K562 (cell line): ENCODE results near the gene INHBE. TPM values are rescaled to one million over a fixed set of nuclear protein-coding genes. Genes with fewer than 3 reads are reported as not detected.
A peak's percentile ranks its signal among the peaks of the same experiment; 100 is the strongest.

Experiments used
- ARID1B ChIP-seq: fragments of 450-650 bp; IDR thresholded peaks from 2 replicates; pipeline ENCODE4 v1.6.1; 2016; ENCODE audit warnings: antibody characterized with exemption, mild to moderate bottlenecking, inconsistent platforms
- CREB1 ChIP-seq, 2 experiments: sonication (generic) in 1 of 2; formaldehyde crosslinking in 1 of 2; IDR thresholded peaks; 2 replicates each; pipeline versions ENCODE4 v1.6.1 to v1.8.0; 2012 to 2022; ENCODE audit warnings: inconsistent platforms in 1 of 2, mild to moderate bottlenecking in 1 of 2, missing genetic modification reagents in 1 of 2, moderate library complexity in 1 of 2
- HDGF ChIP-seq: fragments of 450-650 bp; IDR thresholded peaks from 2 replicates; pipeline ENCODE4 v1.6.1; 2016
- HLTF ChIP-seq: fragments of 450-650 bp; IDR thresholded peaks from 2 replicates; pipeline ENCODE4 v1.6.1; 2016
- RBBP5 ChIP-seq: fragments of 200-600 bp; sonication (generic); IDR thresholded peaks from 2 replicates; pipeline ENCODE4 v1.6.1; 2012; ENCODE audit warnings: borderline replicate concordance, mild to moderate bottlenecking, low read length, control low read depth, inconsistent platforms; ENCODE audit not compliant: insufficient read depth, poor library complexity, severe bottlenecking
- SMC3 ChIP-seq: conservative IDR thresholded peaks from 2 replicates; pipeline ENCODE4 v1.6.1; 2011; ENCODE audit warnings: low read depth, low read length, improper control_type of control experiment; ENCODE audit not compliant: insufficient read depth
- SPI1 ChIP-seq: IDR thresholded peaks from 2 replicates; pipeline ENCODE4 v1.6.1; 2011; ENCODE audit warnings: low read depth, low read length, control low read depth, borderline replicate concordance
- USF1 ChIP-seq: sonication (generic); formaldehyde crosslinking; IDR thresholded peaks from 2 replicates; pipeline ENCODE4 v1.9.0; 2022; ENCODE audit warnings: mild to moderate bottlenecking, missing genetic modification reagents
- ZBTB17 ChIP-seq: fragments of 450-650 bp; formaldehyde crosslinking; IDR thresholded peaks from 2 replicates; pipeline ENCODE4 v1.4.0; 2020; ENCODE audit warnings: mild to moderate bottlenecking
- ZNF583 ChIP-seq: fragments of 250-450 bp; sonication (Bioruptor Pico); IDR thresholded peaks from 2 replicates; pipeline ENCODE4 v1.4.0; 2020
- polyA plus RNA-seq, 8 experiments: library from polyadenylated mRNA; depleted of rRNA in 4 of 8; stranded (reverse) in 5 of 8; unstranded in 3 of 8; fragments of >200 nt; fragmentation: Nextera tagmentation in 2 of 8; fragmentation: Illumina TruSeq in 1 of 8; extraction: Ambion mirVana in 2 of 8; extraction: Trizol in 1 of 8; gene quantifications; 2 replicates each; pipeline versions ENCODE4 v1.2.1 to v1.2.3, GENCODE V29; 2011 to 2014; ENCODE audit warnings: inconsistent platforms in 1 of 8, missing spikeins in 1 of 8
- total RNA-seq, 7 experiments: library from RNA; depleted of rRNA in 6 of 7; stranded (reverse); fragments of >200 nt in 6 of 7; fragmentation: Illumina TruSeq in 2 of 7; extraction: Trizol in 2 of 7; gene quantifications; 2 replicates each; pipeline versions ENCODE4 v1.2.1 to v1.2.3, GENCODE V29; 2011 to 2021; ENCODE audit warnings: low replicate concordance in 1 of 7
- TF ChIP-seq, protein P1 (sequence below), 2 experiments: fragments of 450-650 bp in 1 of 2; sonication (generic) in 1 of 2; formaldehyde crosslinking in 1 of 2; IDR thresholded peaks in 1 of 2; conservative IDR thresholded peaks in 1 of 2; 2 replicates each; pipeline versions ENCODE4 v1.6.1 to v1.8.1; 2016 to 2023; ENCODE audit warnings: mild to moderate bottlenecking in 2 of 2, moderate library complexity in 2 of 2, inconsistent platforms in 1 of 2, missing genetic modification reagents in 1 of 2
- TF ChIP-seq, protein P2 (sequence below): fragments of 450-650 bp; IDR thresholded peaks from 2 replicates; pipeline ENCODE4 v1.6.1; 2017; ENCODE audit warnings: antibody characterized with exemption
- TF ChIP-seq, protein P3 (sequence below): sonication (generic); formaldehyde crosslinking; IDR thresholded peaks from 2 replicates; pipeline ENCODE4 v1.8.0; 2022; ENCODE audit warnings: missing genetic modification reagents, mild to moderate bottlenecking, moderate library complexity, borderline replicate concordance
- TF ChIP-seq, protein P4 (sequence below), 2 experiments: IDR thresholded peaks; 2 replicates each; pipeline ENCODE4 v1.6.1; 2012; ENCODE audit warnings: improper control_type of control experiment in 2 of 2, low read depth in 2 of 2, low read length in 2 of 2, borderline replicate concordance in 1 of 2
- TF ChIP-seq, protein P5 (sequence below): fragments of 450-650 bp; IDR thresholded peaks from 2 replicates; pipeline ENCODE4 v1.6.1; 2016; ENCODE audit warnings: antibody characterized with exemption

INHBE gene
- total and polyA plus RNA-seq, 9 of the 15 experiments (the other 6 are each of a cell fraction or from before 2014, with no cell fraction given), result 0.94 to 9.9 (median 7.3) TPM

- TF ChIP-seq RBBP5 (peak; percentile 25), HDGF (0 out of 2 replicates have a peak, but pooled peaks have one; percentile 26), SMC3 (no peak), CREB1 (IDR thresholded peaks at IDR 0.05) (no peak), CREB1 (CRISPR knock-in tag; IDR thresholded peaks at IDR 0.05) (no peak), ZNF583 (CRISPR knock-in tag) (no peak), SPI1 (peak; percentile 76), ZBTB17 (CRISPR knock-in tag) (0 out of 2 replicates have a peak, but pooled peaks have one; percentile 63), USF1 (CRISPR knock-in tag) (no peak), HLTF (no peak), ARID1B (peak; percentile 40; the same call in 1 of the 2 replicates)
- TF ChIP-seq, protein P1, sequence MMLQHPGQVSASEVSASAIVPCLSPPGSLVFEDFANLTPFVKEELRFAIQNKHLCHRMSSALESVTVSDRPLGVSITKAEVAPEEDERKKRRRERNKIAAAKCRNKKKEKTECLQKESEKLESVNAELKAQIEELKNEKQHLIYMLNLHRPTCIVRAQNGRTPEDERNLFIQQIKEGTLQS (IDR thresholded peaks at IDR 0.05), result peak; percentile 44; the same call in 1 of the 2 replicates
- TF ChIP-seq, protein P1 (CRISPR knock-in tag; conservative IDR thresholded peaks at IDR 0.05), result no peak
- TF ChIP-seq, protein P2, sequence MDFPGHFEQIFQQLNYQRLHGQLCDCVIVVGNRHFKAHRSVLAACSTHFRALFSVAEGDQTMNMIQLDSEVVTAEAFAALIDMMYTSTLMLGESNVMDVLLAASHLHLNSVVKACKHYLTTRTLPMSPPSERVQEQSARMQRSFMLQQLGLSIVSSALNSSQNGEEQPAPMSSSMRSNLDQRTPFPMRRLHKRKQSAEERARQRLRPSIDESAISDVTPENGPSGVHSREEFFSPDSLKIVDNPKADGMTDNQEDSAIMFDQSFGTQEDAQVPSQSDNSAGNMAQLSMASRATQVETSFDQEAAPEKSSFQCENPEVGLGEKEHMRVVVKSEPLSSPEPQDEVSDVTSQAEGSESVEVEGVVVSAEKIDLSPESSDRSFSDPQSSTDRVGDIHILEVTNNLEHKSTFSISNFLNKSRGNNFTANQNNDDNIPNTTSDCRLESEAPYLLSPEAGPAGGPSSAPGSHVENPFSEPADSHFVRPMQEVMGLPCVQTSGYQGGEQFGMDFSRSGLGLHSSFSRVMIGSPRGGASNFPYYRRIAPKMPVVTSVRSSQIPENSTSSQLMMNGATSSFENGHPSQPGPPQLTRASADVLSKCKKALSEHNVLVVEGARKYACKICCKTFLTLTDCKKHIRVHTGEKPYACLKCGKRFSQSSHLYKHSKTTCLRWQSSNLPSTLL, result peak; percentile 76; the same call in 1 of the 2 replicates
- TF ChIP-seq, protein P3, sequence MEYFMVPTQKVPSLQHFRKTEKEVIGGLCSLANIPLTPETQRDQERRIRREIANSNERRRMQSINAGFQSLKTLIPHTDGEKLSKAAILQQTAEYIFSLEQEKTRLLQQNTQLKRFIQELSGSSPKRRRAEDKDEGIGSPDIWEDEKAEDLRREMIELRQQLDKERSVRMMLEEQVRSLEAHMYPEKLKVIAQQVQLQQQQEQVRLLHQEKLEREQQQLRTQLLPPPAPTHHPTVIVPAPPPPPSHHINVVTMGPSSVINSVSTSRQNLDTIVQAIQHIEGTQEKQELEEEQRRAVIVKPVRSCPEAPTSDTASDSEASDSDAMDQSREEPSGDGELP (CRISPR knock-in tag), result no peak
- TF ChIP-seq, protein P4, sequence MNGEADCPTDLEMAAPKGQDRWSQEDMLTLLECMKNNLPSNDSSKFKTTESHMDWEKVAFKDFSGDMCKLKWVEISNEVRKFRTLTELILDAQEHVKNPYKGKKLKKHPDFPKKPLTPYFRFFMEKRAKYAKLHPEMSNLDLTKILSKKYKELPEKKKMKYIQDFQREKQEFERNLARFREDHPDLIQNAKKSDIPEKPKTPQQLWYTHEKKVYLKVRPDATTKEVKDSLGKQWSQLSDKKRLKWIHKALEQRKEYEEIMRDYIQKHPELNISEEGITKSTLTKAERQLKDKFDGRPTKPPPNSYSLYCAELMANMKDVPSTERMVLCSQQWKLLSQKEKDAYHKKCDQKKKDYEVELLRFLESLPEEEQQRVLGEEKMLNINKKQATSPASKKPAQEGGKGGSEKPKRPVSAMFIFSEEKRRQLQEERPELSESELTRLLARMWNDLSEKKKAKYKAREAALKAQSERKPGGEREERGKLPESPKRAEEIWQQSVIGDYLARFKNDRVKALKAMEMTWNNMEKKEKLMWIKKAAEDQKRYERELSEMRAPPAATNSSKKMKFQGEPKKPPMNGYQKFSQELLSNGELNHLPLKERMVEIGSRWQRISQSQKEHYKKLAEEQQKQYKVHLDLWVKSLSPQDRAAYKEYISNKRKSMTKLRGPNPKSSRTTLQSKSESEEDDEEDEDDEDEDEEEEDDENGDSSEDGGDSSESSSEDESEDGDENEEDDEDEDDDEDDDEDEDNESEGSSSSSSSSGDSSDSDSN (IDR thresholded peaks at IDR 0.05; ENCODE audit: borderline replicate concordance in 1 of 2, low read depth in 2 of 2, low read length in 2 of 2), result no peak
- TF ChIP-seq, protein P5, sequence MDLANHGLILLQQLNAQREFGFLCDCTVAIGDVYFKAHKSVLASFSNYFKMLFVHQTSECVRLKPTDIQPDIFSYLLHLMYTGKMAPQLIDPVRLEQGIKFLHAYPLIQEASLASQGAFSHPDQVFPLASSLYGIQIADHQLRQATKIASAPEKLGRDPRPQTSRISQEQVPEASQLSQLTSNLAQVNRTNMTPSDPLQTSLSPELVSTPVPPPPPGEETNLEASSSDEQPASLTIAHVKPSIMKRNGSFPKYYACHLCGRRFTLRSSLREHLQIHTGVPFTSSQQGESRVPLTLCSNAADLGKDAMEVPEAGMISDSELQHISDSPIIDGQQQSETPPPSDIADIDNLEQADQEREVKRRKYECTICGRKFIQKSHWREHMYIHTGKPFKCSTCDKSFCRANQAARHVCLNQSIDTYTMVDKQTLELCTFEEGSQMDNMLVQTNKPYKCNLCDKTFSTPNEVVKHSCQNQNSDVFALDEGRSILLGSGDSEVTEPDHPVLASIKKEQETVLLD, result no peak
Measured at GRCh38 chr12:57477710-57478681, 22.9 kb downstream of the INHBE start (continued).
